ENCODE measurements around the gene NFIX. TPM values are rescaled to one million over a fixed set of nuclear protein-coding genes. Genes with fewer than 3 reads are reported as not detected.

Gene NFIX
- total and polyA plus RNA-seq, 2 of the 13 experiments (the other 11 are each of a cell fraction or from before 2014, with no cell fraction given): 3.4 to 5.4 TPM

- TF ChIP-seq KIAA2018 (CRISPR knock-in tag; IDR thresholded peaks at IDR 0.05; ENCODE audit: borderline replicate concordance): no peak
- TF ChIP-seq CBX1 (IDR thresholded peaks at IDR 0.05; ENCODE audit: low read depth): no peak
- no peak for TF ChIP-seq KAT8 (CRISPR knock-in tag; IDR thresholded peaks at IDR 0.05)
- TF ChIP-seq ZNF556 (CRISPR knock-in tag; IDR thresholded peaks at IDR 0.05; ENCODE audit: borderline replicate concordance): no peak; the same call in 1 of the 2 replicates
- no peak for TF ChIP-seq WIZ (CRISPR knock-in tag; IDR thresholded peaks at IDR 0.05)
- peak; percentile 67; the same call in 1 of the 2 replicates for TF ChIP-seq MYPOP (CRISPR knock-in tag; IDR thresholded peaks at IDR 0.05)
- no peak for TF ChIP-seq KDM5A (IDR thresholded peaks at IDR 0.05; ENCODE audit: borderline replicate concordance, low read length)
- no peak for TF ChIP-seq ZNF674 (CRISPR knock-in tag; IDR thresholded peaks at IDR 0.05; ENCODE audit: low read depth)
- peak; percentile 86 for TF ChIP-seq ZNF687 (CRISPR knock-in tag; IDR thresholded peaks at IDR 0.05)
- TF ChIP-seq ZNF878 (CRISPR knock-in tag; IDR thresholded peaks at IDR 0.05): 0 out of 2 replicates have a peak, but pooled peaks have one; percentile 34
Observed at GRCh38 chr19:12965017-12965811, 30.1 kb upstream of the NFIX start (continued).
